ENCODE measurements around the gene LZTS3. TPM values are rescaled to one million over a fixed set of nuclear protein-coding genes. Genes with fewer than 3 reads are reported as not detected.
A peak's percentile ranks its signal among the peaks of the same experiment; 100 is the strongest.

Gene LZTS3
- total and polyA plus RNA-seq, 2 of the 13 experiments (the other 11 are each of a cell fraction or from before 2014, with no cell fraction given): 10.1 to 31.3 TPM

DNA sequence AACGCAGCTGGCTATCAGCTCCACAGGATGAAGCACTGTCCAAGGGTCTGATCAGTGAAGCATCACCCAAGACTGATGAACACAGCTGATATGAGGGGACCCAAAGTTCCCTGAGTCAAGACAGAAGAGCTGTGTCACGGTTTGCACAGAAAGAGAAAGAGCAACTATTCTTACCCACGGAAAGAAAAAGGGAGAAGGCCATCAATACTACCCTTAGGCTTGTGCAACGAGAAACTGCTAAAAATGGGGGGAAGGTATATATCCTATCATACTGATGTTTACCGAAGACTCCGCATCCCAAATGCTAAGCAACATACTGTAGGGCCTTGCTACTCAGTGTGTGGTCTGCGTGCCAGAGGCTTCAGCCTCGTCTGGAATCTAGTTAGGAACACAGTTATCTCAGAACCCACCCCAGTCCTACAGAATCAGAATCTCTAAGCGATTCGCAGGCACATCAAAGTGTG is 14.3 kb downstream of the LZTS3 start (continued):
- TF ChIP-seq RERE (CRISPR knock-in tag; IDR thresholded peaks at IDR 0.05; ENCODE audit: low read depth) (0 out of 2 replicates have a peak, but pooled peaks have one; percentile 4), ZKSCAN5 (CRISPR knock-in tag; IDR thresholded peaks at IDR 0.05) (no peak), HOXA9 (CRISPR knock-in tag; IDR thresholded peaks at IDR 0.05; ENCODE audit: borderline replicate concordance) (no peak), MAFK (conservative IDR thresholded peaks at IDR 0.05 in 1 of 2, IDR thresholded peaks at IDR 0.05 in 1 of 2; ENCODE audit: low read length in 2 of 2) (peak; percentile 24 to 49; a peak in 2 of 4 replicates), ZBTB7A (CRISPR knock-in tag; IDR thresholded peaks at IDR 0.05) (no peak), E2F2 (CRISPR knock-in tag; IDR thresholded peaks at IDR 0.05; ENCODE audit: borderline replicate concordance) (no peak), SMYD3 (CRISPR knock-in tag; IDR thresholded peaks at IDR 0.05) (peak; percentile 73), MZF1 (CRISPR knock-in tag; IDR thresholded peaks at IDR 0.05; ENCODE audit: borderline replicate concordance) (no peak), ZNF572 (CRISPR knock-in tag; IDR thresholded peaks at IDR 0.05) (no peak), SMARCC2 (IDR thresholded peaks at IDR 0.05) (no peak), DRAP1 (CRISPR knock-in tag; IDR thresholded peaks at IDR 0.05) (no peak), SAP130 (CRISPR knock-in tag; IDR thresholded peaks at IDR 0.05; ENCODE audit: low read depth) (peak; percentile 44), KLF11 (CRISPR knock-in tag; IDR thresholded peaks at IDR 0.05) (no peak), SP2 (CRISPR knock-in tag; IDR thresholded peaks at IDR 0.05) (peak; percentile 27; the same call in 1 of the 2 replicates), USF2 (IDR thresholded peaks at IDR 0.05; ENCODE audit: low read depth, low read length) (no peak), USF2 (CRISPR knock-in tag; IDR thresholded peaks at IDR 0.05; ENCODE audit: borderline replicate concordance) (no peak), ZNF660 (CRISPR knock-in tag; IDR thresholded peaks at IDR 0.05; ENCODE audit: borderline replicate concordance, low read depth) (no peak), NFKB2 (CRISPR knock-in tag; IDR thresholded peaks at IDR 0.05; ENCODE audit: borderline replicate concordance) (no peak), STAG1 (CRISPR knock-in tag; IDR thresholded peaks at IDR 0.05) (no peak), FOXC1 (CRISPR knock-in tag; IDR thresholded peaks at IDR 0.05; ENCODE audit: borderline replicate concordance) (no peak)
- TF ChIP-seq, protein P1, sequence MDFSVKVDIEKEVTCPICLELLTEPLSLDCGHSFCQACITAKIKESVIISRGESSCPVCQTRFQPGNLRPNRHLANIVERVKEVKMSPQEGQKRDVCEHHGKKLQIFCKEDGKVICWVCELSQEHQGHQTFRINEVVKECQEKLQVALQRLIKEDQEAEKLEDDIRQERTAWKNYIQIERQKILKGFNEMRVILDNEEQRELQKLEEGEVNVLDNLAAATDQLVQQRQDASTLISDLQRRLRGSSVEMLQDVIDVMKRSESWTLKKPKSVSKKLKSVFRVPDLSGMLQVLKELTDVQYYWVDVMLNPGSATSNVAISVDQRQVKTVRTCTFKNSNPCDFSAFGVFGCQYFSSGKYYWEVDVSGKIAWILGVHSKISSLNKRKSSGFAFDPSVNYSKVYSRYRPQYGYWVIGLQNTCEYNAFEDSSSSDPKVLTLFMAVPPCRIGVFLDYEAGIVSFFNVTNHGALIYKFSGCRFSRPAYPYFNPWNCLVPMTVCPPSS (IDR thresholded peaks at IDR 0.05): no peak
